GM18907 (cell line): ENCODE measurements around the gene LMX1B.
"Not testable (repeated sequence)": the region's sequence is repeated elsewhere in the genome, so short reads cannot be mapped to it uniquely, and the experiment has no call there.

Source experiments
- ATAC-seq: cut with Tn5 transposase; IDR thresholded peaks from one replicate; pipeline ENCODE4 v1.9.1; 2021; ENCODE audit warnings: mild to moderate bottlenecking, moderate library complexity; ENCODE audit not compliant: unreplicated experiment

Gene LMX1B

DNA sequence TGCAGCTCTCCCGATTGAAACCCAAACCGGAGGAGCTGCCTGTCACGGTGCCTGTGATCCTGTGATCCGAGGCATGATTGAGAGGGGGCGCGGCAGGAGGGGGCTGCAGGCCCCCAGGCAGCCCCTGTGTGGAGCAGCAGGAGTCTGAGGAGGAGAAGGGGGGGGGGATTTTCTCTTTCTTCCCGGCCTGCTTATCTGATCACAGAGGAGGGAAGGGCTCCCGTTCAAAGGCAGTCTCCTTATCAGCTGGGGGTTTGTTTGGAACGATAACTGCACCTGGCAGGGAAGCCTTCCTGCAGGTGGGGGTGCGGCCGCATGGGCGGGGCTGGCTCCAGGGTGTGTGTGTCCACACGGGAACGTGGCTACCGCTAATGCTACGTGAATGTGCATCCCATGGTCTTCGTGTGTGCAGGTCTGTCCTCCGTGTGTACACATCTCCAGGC lies 38.4 kb downstream of the LMX1B start:
- no peak for ATAC-seq

DNA sequence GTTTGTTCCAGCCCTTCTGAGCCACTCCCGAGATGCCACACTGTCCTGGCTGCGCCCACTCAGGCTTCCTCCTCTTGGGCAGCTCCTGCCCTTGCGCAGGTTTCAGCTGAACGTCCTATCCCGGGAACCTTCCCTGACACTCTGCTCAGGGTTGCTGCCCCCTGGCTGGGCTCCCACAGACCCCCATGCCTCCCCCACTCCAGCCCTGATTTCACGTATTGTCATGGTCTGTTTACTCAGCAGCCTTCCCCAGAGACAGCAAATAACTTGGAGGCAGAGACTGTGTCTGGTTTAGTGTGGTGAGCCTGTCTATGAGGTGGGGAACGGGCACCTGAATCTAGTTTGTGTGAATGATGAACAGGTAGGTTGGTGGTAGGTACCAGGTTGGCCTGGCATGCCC lies 40.4 kb downstream of the LMX1B start:
- no peak for ATAC-seq

DNA sequence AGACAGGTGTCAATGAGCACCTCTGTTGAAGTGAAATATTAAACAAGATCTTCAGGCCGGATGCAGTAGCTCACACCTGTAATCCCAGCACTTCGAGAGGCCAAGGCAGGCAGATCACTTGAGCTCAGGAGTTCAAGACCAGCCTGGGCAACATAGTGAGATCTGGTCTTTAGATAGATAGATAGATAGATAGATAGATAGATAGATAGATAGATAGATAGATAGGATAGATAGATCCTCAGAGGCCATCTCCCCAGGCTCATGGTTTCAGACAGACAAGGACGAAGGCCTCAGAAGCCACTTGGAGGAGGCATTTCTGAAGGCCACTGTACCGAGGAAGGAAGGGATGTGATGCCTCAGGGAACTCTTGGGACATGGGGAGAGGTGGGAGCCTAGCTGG lies 42.5 kb downstream of the LMX1B start:
- not testable (repeated sequence) for ATAC-seq

DNA sequence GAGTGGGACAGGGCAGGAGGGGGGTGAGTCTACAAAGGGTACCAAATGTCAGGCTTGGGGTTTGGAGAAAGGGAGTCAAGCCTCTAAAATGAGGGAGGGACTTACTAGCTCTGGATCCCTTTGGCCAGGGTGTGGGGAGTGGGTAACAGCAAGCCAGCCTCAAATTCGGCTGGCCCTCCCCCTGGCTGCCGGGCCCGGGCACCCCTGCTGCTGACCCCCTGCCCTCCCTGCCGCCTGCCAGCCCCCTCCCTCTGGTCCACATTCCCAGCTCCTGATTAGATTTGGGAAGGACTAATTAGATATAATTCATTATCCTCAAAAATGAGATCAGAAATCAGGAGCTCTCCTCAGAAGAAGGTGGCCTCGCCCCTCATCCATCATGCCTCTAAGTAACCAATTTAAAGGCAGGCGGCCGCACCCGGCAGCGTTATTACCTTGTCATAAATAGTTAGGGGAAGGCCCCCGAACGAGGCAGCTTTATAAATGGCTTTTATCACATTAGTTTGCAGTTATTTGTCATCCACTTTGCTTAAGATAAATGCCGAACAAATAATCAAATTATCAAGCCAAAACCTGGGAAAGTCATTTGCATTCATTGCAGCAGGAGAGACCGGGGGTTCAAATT lies 44.6 kb downstream of the LMX1B start:
- no peak for ATAC-seq

DNA sequence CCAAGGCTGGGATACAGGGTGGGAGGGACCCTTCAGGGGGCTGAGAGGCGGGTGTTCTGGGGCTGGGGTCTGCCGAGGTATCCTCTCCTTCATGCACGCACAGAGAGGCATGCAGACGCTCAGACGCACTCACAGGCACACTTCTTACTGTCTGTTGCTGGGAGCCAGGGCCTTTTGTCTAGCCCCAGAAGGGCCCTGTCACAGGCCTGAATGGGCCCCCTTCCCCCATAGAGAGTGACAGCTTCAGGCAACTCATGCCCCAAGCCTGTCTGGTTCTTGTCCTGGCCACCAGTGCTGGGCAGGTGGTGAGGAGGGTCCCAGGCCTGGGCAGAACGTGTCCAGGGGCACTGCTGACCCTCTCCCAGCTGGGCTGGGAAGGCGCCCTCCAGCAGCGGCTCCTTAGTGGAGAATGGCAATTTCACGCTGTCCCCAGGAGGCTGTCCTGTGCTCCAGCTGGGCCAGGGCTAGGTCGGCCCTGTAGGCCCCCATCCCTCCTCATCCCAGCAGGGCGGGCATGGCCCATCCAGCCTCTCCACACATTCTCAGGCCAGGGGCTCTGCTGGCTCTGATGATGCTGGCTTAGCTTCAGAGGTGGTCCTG lies 45.3 kb downstream of the LMX1B start:
- no peak for ATAC-seq

DNA sequence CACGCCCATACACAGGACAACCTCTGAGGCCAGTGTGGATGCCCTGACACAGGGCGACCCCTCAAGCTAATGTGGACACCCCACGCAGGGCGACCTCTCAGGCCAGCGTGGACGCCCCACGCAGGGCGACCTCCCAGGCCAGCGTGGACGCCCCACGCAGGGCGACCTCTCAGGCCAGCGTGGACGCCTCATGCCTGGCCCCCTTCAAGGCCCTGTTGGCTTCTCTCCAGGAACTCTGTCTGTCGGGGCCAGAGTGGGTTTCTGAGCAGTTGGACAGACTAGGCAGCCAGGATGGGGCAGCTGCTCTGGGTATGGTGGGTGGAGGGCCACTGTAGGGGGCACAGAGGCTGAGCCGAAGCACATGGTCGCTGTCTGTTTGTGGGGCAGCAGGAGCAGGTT lies 47.4 kb downstream of the LMX1B start:
- no peak for ATAC-seq

DNA sequence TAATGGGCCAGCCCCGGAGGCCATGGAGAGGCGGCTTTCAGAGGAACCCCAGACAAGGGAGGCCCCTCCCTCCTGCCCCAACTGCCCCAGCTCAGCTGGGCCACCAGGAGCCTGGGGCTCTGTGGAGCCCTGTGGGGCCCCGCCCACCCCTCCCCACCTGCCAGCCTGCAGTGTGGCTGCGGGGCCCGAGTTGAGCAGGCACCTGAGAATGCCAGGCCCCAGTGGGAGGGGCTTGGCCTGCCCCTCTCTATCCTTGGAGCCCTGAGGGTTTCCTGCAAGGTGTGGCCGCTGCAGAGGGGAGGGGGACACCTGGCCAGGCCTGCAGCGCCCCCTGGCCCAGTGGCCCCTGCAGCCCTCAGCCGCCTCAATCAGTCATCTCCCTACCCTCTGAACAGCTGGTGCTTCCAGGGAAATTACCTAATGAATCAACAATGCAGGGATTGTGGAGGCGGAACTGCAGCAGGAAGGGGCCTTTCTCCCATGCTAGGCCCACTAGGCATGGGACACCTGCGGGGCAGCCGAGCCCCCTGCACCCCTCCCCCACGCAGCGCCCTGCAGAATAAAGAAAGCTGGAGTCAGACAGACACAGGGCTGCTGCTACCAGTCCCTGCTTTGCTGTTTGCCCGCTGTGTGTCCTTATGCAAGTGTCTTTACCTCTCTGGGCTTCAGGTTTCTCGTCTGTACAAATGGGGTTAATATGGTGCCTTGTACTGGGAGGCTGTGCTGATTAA lies 48.0 kb downstream of the LMX1B start:
- no peak for ATAC-seq

DNA sequence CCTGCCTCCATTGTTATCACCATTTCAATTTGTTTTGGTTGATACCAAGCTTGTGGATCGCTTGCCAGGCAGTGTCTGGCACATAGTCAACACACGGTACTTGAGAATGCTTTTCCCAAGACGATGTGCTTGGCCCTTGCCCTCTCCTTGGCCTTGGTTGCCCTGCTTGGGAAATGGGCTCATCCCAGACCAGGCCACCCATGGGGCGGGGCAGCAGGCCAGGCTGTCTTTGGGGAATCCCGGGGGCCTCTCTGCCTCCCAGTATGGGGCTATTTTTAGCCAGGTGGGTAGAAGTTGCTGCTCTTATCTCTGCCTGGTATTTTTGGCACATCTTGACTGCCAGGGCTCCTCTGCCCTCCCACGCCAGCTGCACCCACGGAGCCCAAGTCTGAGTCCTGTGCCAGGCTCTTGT lies 49.9 kb downstream of the LMX1B start:
- no peak for ATAC-seq

DNA sequence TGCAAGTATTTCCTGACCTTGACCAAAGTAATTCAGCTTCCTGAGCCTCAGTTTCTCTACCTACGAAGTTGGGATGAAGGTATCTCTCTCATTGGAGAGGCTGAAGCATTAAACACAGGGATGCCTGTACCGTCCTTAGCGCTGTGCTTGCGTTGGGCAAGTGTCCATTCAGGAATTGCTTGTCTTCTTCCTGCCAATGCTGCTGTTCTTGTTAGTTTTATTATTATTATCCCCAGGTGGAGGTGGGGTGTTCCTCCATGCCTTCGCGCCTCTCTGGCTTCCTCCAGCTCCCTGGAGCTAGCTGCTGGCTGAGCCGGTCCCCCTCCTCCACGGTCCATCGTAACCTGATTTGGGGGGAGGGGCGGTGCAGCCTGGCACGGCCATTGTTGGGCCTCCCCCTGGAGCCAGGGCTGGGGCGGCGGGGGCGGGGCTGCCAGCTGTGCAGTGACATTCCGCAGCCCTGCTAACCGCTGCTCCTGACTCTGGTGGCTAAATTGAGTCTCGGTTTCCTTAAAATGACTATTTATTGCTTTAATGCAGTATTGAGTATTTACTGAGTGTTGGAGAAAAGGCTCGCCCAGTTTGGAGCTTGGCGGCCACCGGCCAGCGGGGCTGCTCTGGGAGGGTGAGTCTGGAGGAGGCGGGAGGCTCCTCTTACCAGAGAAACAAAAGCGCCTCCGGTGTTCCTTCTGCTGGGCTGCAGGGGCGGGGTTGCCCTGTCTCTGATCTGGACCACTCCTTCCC lies 51.3 kb downstream of the LMX1B start:
- no peak for ATAC-seq

DNA sequence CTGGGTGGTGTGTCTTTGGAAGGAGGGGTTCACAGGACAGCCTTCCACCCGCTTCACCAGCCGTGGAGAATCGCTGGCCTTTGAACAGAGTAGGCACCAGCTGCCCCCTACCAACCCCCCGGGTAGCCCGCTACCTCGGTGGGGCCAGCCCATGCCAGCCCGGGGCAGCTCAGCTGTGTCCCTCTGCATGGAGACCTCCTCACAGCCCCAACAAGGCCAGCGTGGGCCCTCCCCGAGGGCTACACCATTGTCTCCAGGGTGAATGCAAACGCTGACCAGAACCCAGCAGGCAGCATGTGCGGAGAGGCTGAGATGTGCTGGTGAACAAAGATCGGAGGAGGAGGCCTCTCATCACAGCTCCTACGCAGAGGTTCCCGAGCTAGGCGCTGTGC lies 51.9 kb downstream of the LMX1B start:
- ATAC-seq = no peak

DNA sequence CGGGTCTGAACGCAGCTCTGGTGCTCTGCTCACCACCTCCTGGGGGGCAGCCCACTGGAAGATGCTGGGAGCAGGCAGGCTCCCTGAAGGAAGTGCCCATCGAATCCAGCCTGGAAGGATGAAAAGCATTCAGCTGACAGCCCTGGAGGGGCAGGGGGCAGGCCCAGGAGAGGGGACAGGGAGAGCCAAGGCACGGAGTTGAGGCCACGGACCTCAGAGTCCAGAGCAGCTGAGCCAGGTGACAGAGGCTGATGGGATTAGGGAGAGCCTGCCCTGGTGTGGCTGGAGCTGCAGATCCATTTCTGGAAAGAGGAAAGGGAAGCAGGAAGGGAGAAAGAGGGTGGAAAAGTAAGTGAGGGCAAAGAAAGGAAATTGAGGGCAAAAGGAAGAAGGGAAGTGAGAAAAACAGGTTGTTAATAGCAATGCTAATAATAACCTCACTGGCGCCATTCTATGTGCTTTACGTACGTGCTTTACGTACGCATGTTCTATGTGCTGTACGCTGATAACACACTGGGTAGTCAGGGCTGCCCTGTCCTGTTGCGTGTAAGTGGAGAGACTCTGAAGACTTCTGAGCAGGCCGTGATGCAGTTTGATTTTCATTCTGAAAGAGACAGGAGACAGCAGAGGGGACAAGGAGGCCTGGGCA lies 52.6 kb downstream of the LMX1B start:
- no peak for ATAC-seq

DNA sequence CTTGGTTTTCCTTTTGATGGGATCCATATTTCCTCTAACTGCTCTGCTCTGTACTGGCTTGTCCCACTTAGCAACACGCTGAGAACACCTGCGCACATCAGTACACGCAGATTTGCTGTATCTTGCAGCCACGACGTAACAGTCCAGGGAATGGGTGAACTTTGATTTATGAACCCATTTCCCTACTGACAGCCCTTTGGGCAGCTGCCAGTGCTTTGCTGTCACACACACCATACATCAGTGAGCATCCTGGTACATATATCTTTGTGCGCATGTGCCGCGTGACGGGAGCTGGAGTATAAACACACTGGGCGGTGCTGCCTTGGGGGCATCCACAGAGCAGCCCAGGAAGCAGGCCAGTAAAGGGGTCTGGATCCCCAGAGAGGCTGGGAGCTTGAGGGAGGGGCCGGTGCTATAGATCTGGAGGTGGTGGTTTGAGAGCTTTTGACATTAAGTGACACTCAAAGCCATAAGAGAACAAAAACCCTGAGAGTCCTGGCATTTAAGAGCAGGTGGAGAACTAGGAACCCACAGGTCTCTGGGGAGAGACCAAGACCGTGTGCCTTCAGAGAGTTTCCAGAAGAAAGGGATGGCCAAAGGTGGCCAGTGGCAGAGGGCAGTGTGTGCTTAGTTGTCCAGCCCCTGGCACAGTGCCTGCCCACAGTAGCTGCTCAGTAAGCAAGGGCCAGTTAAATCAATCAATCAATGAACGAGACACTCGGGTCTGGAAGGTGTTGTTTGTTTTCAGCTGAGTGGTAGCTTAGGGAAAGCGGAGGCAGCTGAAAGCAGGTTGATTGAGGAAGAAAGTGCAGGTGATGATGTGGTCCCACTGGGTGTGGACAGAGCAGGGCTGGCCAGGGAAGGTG lies 53.7 kb downstream of the LMX1B start:
- no peak for ATAC-seq

DNA sequence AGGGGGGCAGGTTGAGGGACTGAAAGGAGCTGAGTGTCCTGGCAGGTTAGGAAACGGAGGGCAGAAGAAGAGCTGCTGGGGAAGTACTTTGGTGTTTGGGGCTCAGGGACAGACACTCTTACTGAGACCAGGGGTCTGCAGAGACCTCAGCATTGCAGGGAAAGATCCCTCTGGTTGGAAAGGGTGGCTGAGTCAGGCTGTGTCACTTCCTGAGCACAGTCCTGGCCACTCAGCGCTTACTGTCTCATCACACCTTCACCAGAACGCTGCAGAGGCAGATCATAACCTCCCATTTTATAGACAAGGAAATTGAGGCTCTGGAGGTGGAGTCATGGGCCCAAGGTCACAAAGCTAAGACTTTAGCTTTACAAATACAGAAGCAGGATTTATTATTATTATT lies 54.3 kb downstream of the LMX1B start:
- no peak for ATAC-seq

DNA sequence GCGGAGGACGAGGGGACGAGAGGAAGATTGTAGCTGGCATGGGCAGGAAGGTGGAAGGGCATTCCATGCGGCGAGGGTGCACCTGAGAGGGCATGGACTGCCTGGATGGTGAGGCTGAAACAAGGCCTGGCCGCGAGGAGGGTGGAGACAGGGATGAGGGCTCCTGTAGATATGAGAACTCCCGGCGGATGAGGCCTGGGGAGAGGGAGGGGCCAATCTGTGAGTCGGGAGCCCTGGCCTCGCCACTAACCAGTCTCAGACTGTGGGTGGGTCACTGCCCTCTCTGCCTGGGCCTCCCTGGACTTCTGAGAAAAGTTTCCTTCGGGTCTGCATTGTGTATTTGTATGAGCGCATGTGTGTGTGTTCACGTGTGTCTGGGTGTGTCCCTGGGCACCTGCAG lies 55.4 kb downstream of the LMX1B start:
- no peak for ATAC-seq

DNA sequence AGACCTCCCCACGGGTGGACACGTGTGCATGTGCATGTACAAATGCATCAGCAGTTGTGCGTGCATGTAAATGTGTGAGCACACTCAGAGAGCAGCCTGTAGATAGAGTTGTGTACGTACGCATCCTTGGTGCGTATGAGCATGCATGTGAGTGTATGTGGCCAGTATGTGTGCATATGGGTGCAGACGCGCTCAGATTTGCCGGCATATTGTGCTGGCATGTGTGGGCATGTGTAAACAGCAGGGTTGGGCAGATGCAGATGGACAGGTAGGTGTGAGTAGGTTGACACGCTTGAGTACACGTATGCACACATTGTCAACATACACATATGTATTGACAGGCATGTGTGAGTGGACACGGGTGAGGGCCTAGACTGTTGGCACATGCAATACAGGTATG lies 56.5 kb downstream of the LMX1B start:
- no peak for ATAC-seq

DNA sequence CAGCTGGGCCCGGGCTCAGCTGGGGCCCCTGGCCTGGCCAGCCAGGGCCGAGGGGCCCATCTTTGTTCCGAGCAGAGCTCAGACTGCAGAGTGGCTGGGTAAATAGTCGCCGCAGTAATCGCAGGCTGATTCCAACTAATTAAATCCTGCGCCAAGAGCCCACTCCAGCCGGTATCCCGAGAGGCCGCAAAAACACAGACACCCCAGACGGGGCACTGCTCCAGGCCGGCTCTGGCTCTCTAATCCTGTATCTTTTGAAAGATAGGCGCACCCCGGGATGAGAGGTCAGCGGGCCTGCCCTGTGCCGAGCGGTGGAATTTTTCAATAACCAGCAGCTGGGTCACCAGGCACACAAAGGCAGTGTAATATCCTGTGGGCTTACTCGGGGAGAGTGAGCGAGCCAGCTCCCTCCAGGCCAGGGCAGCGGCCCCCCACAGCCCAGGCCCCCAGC lies 57.7 kb downstream of the LMX1B start:
- no peak for ATAC-seq

DNA sequence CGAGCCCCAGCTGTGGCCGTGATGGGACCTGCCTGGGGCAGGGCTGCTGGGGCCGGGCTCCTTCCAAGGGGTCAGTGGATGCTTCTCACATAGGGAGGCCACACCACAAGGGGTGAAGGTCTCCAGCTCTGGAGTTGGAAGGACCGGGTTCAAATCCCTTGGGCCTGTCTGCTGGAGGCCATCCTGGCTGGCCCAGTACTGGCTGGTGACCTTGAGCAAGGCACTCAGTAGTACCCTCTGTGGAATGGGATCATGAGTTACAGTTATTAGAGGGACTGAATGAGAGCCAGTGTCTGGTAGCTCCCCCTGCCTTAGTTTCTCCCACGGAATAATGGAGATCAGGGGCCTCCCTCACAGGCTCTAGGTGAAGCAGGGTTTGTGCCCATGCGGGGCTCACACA lies 58.3 kb downstream of the LMX1B start:
- ATAC-seq = no peak

DNA sequence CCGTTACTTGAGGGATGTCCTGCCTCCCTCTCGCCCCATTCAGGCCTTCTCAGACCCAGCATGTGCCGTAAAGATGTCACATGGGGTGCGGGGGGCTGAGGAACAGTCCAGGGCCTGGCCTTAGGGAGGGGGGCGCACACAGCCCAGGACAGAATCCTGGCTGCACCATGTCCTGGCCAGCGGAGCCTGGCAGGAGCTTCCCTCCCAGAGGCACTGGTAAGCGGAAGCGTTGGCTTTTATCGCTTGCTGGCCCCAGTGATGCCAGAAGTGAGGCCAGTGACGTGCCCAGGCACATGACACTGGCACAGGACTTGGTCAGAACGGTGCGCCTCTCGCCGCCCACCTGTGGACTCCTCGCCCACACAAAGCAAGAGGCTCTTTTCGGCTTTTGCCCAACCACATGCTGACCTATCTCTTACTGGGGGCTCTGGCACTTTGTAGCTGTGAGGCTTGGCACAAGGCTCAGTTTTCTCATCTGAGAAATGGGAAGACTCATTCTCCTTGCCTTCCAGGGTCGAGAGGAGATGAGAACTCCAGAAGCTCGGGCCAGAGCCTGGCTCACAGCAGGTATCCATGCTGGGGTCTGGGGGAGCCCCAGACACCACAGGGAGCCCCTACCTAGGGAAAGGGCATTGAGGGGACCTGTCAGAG lies 59.0 kb downstream of the LMX1B start:
- ATAC-seq = no peak

DNA sequence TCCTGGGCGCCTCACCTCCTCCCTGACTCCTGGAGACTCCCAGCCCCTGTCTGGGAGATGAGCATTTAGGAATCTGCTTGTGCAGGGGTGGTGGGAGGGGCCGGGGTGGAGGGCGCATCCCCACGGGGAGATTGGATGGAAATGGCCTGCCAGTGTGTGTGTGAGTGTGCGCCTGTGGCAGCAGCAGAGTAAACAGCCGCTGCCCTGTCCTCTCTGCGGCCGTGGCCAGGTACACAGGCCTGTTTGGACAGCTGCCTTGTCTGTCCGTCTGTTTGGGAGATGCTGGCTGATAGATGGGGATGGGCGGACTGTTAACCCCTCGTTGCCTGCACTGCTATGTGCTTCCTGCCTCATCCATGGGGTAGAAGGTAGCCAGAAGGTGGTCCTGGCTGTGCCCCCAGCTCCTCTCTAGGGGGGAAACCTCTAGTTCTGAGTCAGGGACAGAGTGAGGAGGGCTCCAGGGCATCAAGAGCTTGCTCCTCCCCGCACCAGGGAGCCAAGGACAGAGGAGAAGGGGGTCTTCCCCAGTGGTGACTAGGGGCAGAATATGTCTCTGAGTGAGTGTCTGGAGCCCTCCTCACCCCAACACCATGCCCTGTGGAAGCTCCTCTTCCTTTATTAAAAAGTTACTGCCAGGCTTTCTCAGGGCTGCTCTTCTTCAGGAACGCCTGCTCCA lies 60.1 kb downstream of the LMX1B start:
- ATAC-seq = no peak
